HG03139 (cell line): ENCODE measurements around the gene TMEM141.
"Not testable (repeated sequence)": the region's sequence is repeated elsewhere in the genome, so short reads cannot be mapped to it uniquely, and the experiment has no call there.

ENCODE experiments used
- ATAC-seq: cut with Tn5 transposase; IDR thresholded peaks from one replicate; pipeline ENCODE4 v1.9.1; 2021; ENCODE audit not compliant: unreplicated experiment

Gene TMEM141

DNA sequence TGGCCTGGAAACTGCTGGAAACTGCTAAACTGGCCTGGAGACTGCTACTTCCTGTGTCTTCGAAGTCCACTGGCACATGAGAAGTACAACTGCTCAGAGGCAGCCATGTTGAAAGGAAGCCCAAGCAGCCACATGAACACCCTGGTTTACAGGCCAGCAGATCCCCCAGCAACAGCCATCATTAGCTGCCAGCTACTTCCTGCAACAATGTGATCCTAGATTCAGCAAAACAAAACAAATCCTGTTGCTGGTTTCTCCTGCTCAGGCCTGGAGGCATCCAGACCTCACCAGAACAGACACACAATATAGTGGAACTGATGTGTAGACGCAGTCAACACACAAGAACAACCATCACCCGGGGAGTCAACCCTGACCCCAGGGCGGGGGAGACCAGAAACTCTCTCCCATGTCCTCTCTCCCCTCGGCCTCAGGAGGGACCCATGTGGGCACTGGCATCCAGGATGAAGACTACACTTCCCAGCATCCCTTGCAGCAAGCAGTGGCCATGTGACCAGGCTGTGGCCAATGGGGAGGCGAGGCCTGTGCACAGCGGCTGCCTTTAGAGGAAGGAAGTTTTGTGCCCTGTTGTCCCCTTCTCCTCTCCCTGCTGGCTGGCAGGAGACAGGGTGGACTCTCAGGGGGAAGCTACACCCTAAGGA lies 17.6 kb upstream of the TMEM141 start:
- ATAC-seq = no peak

DNA sequence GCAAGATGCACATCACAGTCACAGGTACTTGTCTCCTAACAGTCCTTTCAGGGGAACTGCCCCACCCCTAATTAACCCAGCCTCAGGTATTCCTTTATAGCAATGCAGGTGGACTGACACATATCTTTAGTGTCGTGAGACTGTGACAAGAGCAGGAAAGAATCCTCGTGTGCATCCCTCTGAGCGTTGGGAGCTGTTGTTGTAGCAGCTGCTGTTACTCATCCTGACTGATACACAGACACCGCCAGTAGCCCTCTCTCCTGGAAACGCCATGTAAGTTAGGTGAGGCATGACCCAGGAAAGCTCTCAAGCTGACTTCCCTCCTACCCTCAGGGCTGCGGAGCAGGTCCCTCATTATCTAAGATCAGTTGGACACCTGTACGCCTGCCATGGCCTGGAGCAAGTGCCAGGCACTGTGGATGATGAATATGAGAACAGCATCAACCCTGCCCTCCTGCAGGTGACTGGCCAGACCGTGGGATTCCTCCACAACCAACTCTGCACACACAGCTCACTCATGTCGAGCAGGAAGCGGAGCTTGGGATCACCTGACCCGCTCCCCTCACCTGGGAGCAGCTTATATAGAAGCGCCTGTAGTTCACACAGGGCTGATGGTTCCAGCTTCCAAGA lies 16.6 kb upstream of the TMEM141 start:
- no peak for ATAC-seq

DNA sequence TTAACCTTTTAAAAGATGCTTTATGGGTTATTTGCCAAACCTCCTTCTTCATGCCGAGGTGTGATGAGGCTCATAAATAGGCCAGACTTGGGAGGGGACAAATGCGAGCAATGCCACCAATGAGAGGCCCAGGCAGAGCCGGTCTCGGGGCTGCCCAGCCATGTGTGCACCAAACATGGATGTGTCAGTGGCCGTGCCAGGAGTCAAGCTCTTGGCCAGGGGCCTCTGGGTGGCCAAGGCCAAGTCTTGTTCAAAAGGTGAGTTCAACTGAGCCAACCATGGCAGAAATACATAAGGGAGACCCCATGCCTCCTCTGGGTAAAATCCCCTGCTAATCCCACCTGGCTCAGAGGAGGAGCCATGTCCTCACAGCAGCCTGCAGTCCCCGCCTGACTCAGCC lies 16.0 kb upstream of the TMEM141 start:
- ATAC-seq = no peak

DNA sequence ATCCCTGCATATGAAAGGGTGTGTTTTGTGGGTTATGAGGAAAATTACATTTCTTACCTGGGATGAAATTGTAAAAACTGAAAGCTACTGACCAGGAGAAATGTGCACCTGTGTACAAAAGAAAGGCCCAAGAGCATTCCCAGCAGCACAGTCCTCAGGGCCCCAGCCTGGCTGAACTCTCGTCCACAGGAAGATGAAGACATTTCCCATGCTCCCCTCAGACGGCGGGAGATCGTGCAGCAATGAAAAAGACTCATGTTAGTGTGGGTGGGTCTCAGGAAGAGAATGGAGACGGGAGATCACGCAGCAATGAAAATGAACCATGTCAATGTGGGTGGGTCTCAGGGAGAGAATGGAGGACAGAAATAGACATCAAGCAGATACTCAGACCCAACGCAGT lies 14.2 kb upstream of the TMEM141 start:
- ATAC-seq = no peak

DNA sequence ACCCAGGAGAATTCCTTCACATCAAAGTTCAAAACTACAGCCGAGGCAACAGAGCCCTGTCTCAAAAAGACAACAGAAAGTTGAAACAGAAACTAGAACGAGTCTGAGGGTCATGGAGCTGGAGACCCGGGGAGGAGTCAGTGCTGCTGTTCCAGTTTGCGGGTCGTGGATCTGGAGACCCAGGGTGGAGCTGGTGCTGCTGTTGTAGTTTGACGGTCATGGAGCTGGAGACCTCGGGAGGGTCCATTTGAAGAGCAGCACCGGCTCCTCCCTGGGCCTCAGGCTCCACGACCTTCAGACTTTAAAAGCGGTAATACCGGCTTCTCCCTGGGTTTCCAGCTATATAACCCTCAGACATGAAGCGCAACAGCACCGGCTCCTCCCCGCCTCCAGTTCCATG lies 13.8 kb upstream of the TMEM141 start:
- ATAC-seq = no peak

DNA sequence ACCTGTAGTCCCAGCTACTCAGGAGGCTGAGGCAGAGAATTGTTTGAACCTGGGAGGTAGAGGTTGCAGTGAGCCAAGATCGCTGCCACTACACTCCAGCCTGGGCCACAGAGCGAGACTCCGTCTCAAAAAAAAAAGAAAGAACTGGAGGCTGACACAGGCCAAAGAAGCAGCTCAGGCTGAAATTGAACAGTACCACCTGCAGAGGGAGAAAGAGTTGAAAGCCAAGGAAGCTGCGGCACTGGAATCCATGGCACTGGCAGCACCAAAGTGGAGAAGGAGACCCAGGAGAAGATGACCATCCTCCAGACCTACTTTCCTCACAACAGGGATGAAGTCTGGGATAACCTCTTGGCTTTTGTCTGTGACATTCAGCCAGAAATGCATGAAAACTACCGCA lies 11.3 kb upstream of the TMEM141 start:
- no peak for ATAC-seq

DNA sequence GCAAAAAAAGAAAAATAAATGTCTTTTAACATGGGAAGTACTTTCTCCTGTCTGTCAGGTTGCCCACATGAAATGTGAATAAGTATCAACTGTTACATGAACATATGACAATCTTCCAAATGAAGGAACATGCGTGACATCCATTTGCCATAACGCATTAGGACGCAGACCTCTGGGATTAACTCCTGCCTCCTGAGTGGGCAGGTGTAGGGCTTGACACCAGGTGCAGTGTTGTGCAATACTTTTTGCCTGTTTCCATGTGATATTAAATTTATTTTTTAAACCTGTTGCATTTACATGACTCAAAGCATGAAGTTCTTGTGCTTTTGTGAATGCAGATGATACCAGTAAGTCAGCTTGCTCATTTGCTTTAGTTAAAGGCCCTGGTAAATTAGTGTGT lies 8.7 kb upstream of the TMEM141 start:
- ATAC-seq = no peak

DNA sequence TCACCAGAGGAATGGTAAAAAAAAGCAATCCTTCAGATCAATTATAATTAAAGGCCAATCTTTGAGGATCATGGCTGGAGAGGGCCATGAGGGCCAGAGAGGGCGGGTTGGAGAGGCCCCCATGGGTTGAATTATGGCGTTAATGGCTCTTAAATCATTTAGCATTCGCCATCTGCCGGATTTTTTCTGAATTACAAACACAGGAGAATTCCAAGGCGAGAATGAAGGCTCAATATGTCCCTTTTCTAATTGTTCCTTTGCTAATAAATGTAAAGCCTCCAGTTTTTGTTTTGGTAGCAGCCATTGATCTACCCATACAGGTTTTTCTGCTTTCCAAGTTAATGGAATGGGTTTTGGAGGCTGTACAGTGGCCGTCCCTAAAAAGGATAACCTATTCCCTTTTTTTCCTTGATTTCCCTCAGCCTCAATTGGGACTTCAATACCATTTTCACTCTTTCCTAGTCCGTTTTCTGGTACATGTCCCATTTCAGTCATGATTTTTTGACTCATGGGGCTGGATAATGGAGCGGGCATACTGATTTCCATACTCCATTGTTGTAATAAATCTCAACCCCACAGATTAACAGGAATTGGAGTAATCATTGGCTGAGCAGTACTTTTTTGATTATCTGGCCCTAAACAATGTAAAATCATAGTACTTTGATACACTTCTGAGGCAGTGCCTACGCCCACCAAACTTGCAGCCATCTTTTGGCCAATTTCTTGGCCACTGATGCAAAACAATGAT lies 6.7 kb upstream of the TMEM141 start:
- ATAC-seq = no peak

DNA sequence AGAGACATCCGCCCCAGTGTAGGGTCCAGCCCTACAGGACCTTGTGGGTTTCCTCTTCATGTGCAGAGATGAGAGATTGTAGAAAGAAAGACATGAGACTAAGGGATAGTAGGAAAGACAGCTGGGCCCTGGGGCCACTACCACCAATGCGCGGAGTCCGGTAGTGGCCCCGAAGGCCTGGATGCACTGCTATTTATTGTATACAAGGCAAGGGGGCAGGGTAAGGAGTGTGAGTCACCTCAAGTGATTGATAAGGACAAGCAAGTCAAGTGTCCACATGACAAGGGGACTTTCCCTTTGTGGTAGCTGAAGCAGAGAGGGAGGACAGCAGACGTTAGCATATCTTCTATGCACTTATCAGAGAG lies 6.2 kb upstream of the TMEM141 start:
- no peak for ATAC-seq

DNA sequence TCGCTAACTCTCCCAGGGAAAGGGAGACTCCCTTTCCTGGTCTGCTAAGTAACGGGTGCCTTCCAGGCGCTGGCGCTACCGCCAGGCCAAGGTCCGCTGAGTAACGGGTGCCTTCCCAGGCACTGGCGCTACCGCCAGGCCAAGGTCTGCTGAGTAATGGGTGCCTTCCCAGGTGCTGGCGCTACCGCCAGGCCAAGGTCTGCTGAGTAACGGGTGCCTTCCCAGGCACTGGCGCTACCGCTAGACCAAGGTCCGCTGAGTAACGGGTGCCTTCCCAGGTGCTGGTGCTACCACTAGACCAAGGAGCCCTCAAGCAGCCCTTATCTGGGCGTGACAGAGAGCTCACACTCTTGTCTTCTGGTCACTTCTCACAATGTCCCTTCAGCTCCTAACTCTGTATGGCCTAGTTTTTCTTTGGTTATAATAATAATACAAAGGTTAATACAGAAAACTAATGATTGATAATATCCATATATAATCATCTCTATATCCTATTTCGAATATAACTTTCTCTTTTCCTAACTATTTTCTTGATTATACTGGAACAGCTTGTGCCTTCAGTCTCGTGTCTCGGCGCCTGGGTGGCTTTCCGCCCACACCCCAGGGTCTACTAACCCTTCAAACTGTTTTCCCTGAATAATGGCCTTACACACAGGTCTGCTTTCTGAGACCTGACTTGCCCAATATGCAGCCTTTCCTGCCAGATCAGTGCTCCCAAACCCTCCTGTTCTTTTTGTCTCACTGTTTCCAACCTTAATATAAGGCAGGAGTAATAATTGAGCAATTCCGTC lies 5.4 kb upstream of the TMEM141 start:
- not testable (repeated sequence) for ATAC-seq

DNA sequence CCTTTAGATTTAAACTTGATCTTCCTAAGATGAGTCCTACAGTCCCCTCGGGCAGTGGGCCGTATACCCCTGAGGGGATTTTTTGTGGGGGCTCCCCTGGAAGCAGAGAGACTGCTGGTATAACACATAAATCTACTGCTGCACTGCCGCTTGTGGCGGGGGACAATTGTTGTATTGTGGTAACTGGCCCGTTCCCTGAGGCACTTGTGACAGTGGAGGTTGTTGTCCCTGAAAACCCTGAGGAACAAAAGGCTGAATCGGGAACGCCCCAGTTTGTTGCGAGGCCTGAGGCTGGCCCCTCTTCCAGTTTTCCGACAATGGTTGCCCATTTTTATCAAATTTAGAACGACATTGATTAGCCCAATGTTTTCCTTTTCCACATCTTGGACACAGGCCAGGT lies 4.7 kb upstream of the TMEM141 start:
- ATAC-seq = no peak

DNA sequence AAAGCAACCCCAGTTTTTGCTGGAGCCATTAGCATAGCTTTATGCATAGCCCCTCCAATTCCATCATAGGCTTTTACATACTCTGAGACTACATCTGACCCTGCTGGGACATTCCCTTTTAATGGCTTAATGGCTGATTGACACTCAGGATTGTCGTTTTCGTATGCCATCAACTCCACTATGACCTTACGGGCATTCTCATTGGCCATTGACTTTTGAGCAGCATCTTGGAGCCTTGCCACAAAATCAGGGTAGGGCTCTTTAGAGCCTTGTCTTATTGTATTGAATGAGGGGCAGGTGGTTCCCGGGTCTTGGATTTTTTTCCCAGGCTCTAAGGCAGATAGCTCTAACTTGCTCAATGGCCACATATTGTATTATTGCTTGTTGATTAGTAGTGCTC lies 4.2 kb upstream of the TMEM141 start:
- not testable (repeated sequence) for ATAC-seq

DNA sequence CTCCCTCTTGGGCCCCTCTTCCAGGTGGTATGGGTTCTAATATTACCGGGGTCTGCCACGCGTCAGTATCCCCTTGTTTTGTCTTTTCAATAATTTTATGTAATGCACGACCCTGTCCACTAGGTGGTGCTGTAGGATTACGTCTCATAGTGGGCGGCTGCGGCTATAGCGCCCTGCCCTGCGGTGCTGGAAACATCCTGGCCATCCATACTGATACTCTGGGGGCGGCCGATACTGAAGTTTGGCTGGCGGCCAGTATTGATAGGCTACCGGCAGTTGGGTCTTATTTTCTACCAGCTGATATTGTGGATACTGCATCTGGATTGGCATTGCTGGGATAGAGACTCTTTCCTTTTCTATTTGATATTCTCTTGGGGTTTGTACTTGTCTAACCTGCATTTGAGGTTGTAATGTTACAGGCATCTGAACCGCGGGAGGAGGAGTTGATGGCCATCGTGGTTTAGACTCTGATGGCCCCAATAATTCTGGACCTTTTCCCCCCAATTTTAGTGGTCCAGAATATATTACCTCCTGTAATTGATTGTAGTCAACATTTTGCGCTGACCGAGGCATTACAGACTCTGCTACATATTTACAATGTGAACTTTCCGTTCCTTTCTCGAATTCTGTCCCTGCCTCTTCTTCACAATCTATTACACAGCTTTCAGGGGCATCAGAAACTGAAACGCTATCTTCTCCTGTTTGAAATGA lies 3.3 kb upstream of the TMEM141 start:
- no peak for ATAC-seq

DNA sequence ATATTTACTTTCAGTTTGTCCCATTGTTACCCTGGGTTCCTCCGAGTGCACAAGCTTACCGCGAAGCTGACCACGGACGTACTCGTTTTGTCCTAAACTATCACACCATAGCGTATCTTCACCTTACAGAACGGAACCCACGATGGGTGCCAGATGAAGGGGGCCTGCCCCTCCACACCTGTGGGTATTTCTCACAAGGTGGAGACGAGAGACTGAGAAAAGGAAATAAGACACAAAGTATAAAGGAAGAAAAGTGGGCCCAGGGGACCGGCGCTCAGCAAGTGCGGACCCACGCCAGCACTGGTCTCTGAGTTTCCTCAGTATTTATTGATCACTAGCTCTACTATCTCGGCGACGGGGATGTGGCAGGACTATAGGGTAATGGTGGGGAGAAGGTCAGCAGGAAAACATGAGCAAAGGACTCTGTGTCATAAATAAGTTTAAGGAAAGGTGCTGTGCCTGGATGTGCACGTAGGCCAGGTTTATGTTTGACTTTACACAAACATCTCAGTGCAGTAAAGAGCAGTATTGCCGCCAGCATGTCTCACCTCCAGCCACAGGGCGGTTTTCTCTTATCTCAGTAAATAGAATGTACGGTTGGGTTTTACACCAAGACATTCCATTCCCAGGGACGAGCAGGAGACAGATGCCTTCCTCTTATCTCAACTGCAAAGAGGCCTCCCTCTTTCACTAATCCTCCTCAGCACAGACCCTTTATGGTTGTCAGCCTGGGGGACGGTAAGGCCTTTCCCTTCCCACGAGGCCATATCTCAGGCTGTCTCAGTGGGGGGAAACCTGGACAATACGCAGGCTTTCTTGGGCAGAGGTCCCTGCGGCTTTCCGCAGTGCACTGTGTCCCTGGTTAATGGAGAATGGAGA lies 2.3 kb upstream of the TMEM141 start:
- not testable (repeated sequence) for ATAC-seq

DNA sequence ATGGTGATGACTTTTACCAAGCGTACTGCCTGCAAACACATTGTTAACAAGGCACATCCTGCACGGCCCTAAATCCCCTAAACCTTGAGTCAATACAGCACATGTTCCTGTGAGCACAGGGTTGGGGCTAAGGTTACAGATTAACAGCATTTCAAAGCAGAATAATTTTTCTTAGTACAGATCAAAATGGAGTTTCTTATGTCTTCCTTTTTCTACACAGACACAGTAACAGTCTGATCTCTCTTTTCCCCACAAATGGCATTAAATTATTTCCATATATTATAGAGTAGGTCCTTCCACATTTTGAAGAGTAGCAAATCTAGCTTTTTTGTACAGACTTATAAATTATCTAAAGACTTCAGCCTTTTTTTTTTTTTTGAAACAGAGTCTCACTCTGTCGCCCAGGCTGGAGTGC lies 1.6 kb upstream of the TMEM141 start:
- no peak for ATAC-seq

DNA sequence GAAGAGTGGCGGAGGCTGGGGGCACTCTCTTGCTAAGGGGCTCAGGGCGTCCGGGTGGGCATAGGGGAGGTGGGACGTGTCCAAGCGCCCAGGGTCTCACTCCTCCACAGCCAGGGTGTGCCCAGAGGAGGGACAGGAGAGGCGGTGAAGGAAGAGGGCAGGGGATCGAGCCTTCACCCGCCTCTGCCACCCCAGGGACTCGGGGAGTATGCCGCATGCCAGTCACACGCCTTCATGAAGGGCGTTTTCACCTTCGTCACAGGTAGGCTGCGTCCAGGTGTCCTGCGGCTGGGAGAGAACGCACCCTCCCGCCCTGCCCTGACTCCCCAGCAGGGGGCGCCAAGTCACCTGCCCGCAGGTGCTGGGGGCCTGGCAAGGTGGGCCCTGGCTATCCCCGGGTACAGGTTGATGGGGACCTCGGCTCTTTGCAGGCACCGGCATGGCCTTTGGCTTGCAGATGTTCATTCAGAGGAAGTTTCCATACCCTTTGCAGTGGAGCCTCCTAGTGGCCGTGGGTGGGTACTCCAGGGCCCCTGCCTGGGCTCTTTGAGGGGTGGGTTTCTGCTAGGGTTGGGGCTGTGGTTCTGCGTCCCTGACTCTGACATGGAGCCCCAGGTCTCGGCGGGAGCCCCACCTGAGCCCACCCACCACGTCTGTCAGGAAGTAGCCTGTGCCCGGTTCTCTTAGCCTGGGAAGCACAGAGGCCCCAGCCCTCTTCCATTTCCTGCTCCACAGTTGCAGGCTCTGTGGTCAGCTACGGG lies 552 bp downstream of the TMEM141 start:
- ATAC-seq = no peak

DNA sequence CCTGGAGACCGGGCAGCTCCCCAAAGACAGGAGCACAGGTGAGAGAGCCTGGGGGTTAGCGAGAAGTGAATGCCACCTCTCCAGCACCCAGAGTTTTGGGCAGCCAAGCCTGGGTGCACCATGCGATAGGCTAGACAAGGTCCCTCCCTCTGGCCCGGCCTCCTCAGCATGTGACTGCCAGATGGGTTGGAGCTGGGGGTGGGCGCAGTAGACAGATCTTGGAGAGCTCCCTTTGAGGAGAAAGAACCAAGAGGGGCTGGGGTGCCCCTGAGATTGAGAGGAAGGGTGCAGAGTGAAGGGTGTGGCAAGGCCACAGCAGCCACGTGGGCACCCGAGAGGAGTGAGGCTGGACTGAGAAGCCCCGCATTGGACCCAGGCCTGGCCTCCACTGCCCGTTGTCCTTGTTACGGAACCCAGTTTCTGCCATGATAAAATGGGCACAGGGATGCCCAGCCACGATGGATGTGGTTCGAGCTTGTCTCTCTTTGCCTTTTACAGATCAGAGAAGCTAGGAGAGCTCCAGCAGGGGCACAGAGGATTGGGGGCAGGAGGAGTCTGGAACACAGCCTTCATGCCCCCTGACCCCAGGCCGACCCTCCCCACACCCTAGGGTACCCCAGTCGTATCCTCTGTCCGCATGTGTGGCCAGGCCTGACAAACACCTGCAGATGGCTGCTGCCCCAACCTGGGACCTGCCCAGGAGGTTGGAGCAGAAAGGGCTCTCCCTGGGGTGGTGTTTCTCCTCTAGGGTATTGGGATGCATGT lies 1.4 kb downstream of the TMEM141 start:
- no peak for ATAC-seq

DNA sequence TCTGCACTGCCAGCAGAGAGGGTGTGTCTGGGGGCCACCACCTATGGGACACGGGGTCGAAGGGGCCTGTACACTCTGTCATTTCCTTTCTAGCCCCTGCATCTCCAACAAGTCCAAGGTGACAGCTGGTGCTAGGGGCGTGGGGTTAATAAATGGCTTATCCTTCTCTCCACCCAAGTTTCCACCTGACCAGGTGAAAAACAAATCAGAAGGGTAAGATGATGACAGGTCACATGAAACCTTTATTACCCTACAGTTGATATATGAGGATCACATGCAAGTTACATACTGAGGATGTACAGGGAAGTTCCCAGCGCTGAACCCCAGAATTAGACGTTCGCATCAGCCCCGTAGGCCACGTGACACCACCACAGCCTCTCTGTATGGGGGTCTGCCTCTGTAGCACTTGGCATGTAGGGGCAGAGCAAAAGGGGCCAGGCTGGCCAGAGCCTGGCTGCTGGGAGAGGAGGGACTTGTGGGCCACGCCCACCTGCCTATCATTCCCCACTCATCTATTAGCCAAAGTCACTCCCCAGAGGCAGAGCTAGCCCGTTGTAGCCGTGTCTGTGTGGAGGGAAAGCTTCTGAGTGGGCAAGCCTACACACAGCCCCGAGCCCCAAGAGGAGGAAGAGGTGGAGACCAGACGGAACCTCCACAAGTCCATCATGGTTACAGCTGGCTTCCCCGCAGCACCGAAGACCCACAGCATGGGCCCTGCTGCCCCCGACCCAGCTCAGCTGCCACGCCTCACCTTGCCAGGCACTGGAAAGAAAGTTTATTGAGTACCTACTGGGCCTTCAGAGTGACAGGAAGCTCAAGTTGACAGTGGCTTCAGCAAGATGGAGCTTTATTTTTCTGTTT lies 2.2 kb downstream of the TMEM141 start:
- no peak for ATAC-seq
